HCT116 (cell line): ENCODE data around the gene TSPEAR. TPM values are rescaled to one million over a fixed set of nuclear protein-coding genes. Genes with fewer than 3 reads are reported as not detected.

Experiments
- ATAC-seq: fragments of 200-7000 bp; cut with Tn5 transposase; 2 replicates; pipeline ENCODE4 v1.9.1; 2020; ENCODE audit warnings: mild to moderate bottlenecking, moderate library complexity
- BruUV-seq: library from RNA; stranded (reverse); fragments of 400-500 nt; replicated peaks from 2 replicates; lab custom pipeline; 2021; lab: Mats Ljungman, UMichigan
- CTCF ChIA-PET: fragments of 300-600 bp; sonication (Branson Sonifier 250); formaldehyde crosslinking; loops from one replicate; lab custom pipeline; 2021; ENCODE audit warnings: antibody characterized with exemption; lab: Charles Lee
- POLR2A ChIA-PET: fragments of 300-600, 350-600 bp; sonication (Branson Sonifier 250); formaldehyde crosslinking; loops from one replicate; lab custom pipeline; 2021; ENCODE audit warnings: antibody characterized with exemption; lab: Charles Lee
- RAD21 ChIA-PET, 2 experiments: fragments of 300-600 bp; sonication (Branson Sonifier 250); formaldehyde crosslinking; loops; one replicate each; lab custom pipeline; 2023; ENCODE audit warnings: low total read pairs in 2 of 2; ENCODE audit not compliant: uncharacterized antibody in 2 of 2, unreplicated experiment in 2 of 2, low non-redundant PET in 1 of 2; lab: Charles Lee
- DNase-seq: peaks from one replicate; pipeline ENCODE4 v3.0.0-alpha.2; 2010; ENCODE audit warnings: low read depth, low spot score
- H2AFZ ChIP-seq: fragments of 200-600 bp; shearing (Covaris generic), sonication (generic); 2 replicates; pipeline ENCODE4 v1.6.1; 2017; ENCODE audit warnings: low read depth, mixed run types, mixed read lengths, antibody characterized with exemption, low read length; ENCODE audit not compliant: poor library complexity, severe bottlenecking
- H3K27ac ChIP-seq: 2 replicates; pipeline ENCODE4 v1.5.1; 2012; ENCODE audit warnings: low read depth, low read length
- H3K27me3 ChIP-seq: fragments of 200-600 bp; sonication (generic); 2 replicates; pipeline ENCODE4 v1.6.1; 2016; ENCODE audit warnings: mixed run types, low read length, mixed read lengths; ENCODE audit not compliant: insufficient read depth
- H3K36me3 ChIP-seq, 2 experiments: fragments of 200-500 bp in 1 of 2; fragments of 200-600 bp in 1 of 2; sonication (Bioruptor generic) in 1 of 2; sonication (generic) in 1 of 2; 2 replicates each; pipeline versions ENCODE4 v1.5.1 to v1.6.1; 2014 to 2016; ENCODE audit warnings: low read length in 2 of 2, inconsistent platforms in 1 of 2, mixed read lengths in 1 of 2, mixed run types in 1 of 2; ENCODE audit not compliant: insufficient read depth in 2 of 2, control insufficient read depth in 1 of 2
- H3K4me1 ChIP-seq, 2 experiments: fragments of 200-600 bp in 1 of 2; sonication (generic) in 1 of 2; 2 replicates each; pipeline versions ENCODE4 v1.5.1 to v1.6.1; 2012 to 2017; ENCODE audit warnings: low read length in 2 of 2, inconsistent platforms in 1 of 2, mild to moderate bottlenecking in 1 of 2, mixed read lengths in 1 of 2, mixed run types in 1 of 2, moderate library complexity in 1 of 2; ENCODE audit not compliant: insufficient read depth in 2 of 2, control insufficient read depth in 1 of 2
- H3K4me2 ChIP-seq: fragments of 200-600 bp; sonication (generic); 2 replicates; pipeline ENCODE4 v1.6.1; 2017; ENCODE audit warnings: mixed run types, low read length, mixed read lengths
- H3K4me3 ChIP-seq, 2 experiments: fragments of 200-600 bp in 1 of 2; sonication (generic) in 1 of 2; replicated peaks in 1 of 2; 2 replicates each; pipeline ENCODE4 v1.5.1; 2011 to 2016; ENCODE audit warnings: low read length in 2 of 2, control low read depth in 1 of 2, low read depth in 1 of 2, mild to moderate bottlenecking in 1 of 2, mixed read lengths in 1 of 2, mixed run types in 1 of 2
- H3K79me2 ChIP-seq: fragments of 200-600 bp; sonication (generic); 2 replicates; pipeline ENCODE4 v1.6.1; 2017; ENCODE audit warnings: mild to moderate bottlenecking, mixed run types, low read length, moderate library complexity, mixed read lengths; ENCODE audit not compliant: insufficient read depth
- H3K9ac ChIP-seq: fragments of 200-600 bp; sonication (generic); 2 replicates; pipeline ENCODE4 v1.6.1; 2016; ENCODE audit warnings: low read length, mixed read lengths
- H3K9me2 ChIP-seq: fragments of 200-600 bp; sonication (generic), shearing (Covaris generic); 2 replicates; pipeline ENCODE4 v1.6.1; 2017; ENCODE audit warnings: mixed run types, mild to moderate bottlenecking, moderate library complexity; ENCODE audit not compliant: insufficient read depth
- H3K9me3 ChIP-seq, 2 experiments: fragments of 200-500 bp in 1 of 2; fragments of 200-600 bp in 1 of 2; sonication (Bioruptor generic) in 1 of 2; sonication (generic) in 1 of 2; 2 replicates each; pipeline ENCODE4 v1.6.1; 2014 to 2017; ENCODE audit warnings: low read length in 2 of 2, mixed read lengths in 2 of 2, inconsistent platforms in 1 of 2, low read depth in 1 of 2, mild to moderate bottlenecking in 1 of 2, mixed run types in 1 of 2, moderate library complexity in 1 of 2; ENCODE audit not compliant: control insufficient read depth in 1 of 2, insufficient read depth in 1 of 2
- H4K20me1 ChIP-seq: fragments of 200-600 bp; sonication (generic), shearing (Covaris generic); 2 replicates; pipeline ENCODE4 v1.6.1; 2017; ENCODE audit warnings: mixed run types, mild to moderate bottlenecking, moderate library complexity; ENCODE audit not compliant: insufficient read depth
- POLR2A ChIP-seq: IDR thresholded peaks from 2 replicates; pipeline ENCODE4 v1.7.0; 2011; ENCODE audit warnings: borderline replicate concordance; ENCODE audit not compliant: insufficient read depth, insufficient read length; ENCODE audit errors: extremely low read depth
- RAD21 ChIP-seq: IDR thresholded peaks from 2 replicates; pipeline ENCODE4 v1.6.1; 2012; ENCODE audit warnings: low read depth, mild to moderate bottlenecking
- YY1 ChIP-seq: IDR thresholded peaks from 2 replicates; pipeline ENCODE4 v1.6.1; 2011; ENCODE audit warnings: low read length, low read depth, moderate library complexity, mild to moderate bottlenecking; ENCODE audit not compliant: insufficient replicate concordance; ENCODE audit errors: extremely low read depth
- ZFX ChIP-seq: fragments of 450-650 bp; IDR thresholded peaks from 2 replicates; pipeline ENCODE4 v1.6.1; 2017
- intact Hi-C: fragments of 100-400 bp; cut with micrococcal nuclease; formaldehyde crosslinking; loops from 2 replicates; pipeline ENCODE4 v1.10.0; 2022
- total RNA-seq: library from RNA; stranded (reverse); gene quantifications from one replicate; pipeline ENCODE4 v1.2.1, GENCODE V29; 2021; ENCODE audit not compliant: unreplicated experiment

Gene TSPEAR
- total RNA-seq, 1 experiment from 2014 or later: not detected

DNA sequence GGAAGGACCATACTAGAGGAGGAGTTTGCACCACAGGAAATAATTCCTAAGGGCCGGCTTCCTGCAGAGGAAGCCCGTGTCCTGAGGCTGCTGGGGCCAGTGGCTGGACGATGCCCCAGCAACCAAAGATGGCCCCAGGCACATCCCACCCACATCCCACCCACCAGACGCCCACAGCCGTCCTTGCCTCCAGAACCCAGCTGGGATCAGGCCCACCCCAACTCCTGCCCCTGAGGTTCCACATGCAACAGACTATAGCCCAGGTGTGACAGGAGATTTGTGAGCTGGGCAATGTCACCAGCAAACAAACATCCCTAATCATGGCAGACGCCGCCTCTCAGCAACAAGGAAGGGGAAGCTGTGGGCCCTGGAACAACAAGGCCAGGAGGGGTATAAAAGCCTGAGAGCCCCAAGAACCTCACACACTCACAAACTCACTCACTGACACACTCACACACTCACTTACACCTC lies 84.7 kb downstream of the TSPEAR start, which contains the start of gene KRTAP10-9:
KRTAP10-9 (plus strand) TSS at position 421 of the 471 bp plus-strand sequence. CDS start 79 bp downstream, outside the sequence.
- DNase-seq (no peak), ATAC-seq (no peak)
- ChIA-PET CTCF (no interaction called here), RAD21 (no interaction called here), POLR2A (no interaction called here)
- no TSS peak for BruUV-seq
- no peaks in the 10 kb centered on the region for H3K4me1 ChIP-seq
- no peak within 1 kb of the TSS for H3K9ac ChIP-seq
- H4K20me1 ChIP-seq: no peaks in the 10 kb centered on the region
- no peaks in the 10 kb centered on the region for H3K36me3 ChIP-seq
- H3K4me3 ChIP-seq: no peak within 1 kb of the TSS
- peaks cover 10 to 25% of the 10 kb centered on the region in 2 experiments; a peak in 3 of 4 replicates for H3K9me3 ChIP-seq
- H3K9me2 ChIP-seq: no peaks in the 10 kb centered on the region
- no peak within 1 kb of the TSS for H2AFZ ChIP-seq
- TF ChIP-seq RAD21: no peak
- no peak for TF ChIP-seq YY1
- TF ChIP-seq ZFX: no peak
- intact Hi-C loops: no loop called here
- no peaks in the 10 kb centered on the region for H3K27me3 ChIP-seq
- H3K27ac ChIP-seq: no peak within 1 kb of the TSS
- H3K4me2 ChIP-seq: no peak within 1 kb of the TSS
- no peaks in the 10 kb centered on the region for H3K79me2 ChIP-seq

DNA sequence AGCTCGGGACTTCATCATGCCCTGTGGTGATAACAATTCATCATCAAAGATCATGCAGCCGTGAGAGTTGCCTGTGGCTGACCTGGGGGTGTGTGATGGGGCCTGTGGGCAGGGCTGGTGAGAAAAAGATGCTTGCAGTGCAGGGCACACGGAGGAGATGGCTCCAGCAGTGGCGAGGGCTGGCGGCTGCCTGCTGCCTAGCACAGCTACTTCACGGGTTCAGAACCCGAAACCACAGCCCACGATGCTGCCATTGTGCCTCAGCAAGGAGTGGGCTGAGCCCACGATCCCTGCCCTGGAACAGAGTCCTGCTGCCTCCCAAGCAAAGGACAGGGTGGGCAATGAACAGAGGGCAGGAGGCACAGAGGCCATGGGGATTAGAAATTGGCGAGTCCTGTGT lies 85.1 kb downstream of the TSPEAR start:
- no peaks in the 10 kb centered on the region for H3K9me2 ChIP-seq
- no peak overlapping the region for H3K9ac ChIP-seq
- CTCF ChIA-PET: no interaction called here
- no peaks in the 10 kb centered on the region for H3K27me3 ChIP-seq
- no peaks in the 10 kb centered on the region for H4K20me1 ChIP-seq
- no peak overlapping the region for H3K27ac ChIP-seq
- no peaks in the 10 kb centered on the region for H3K4me1 ChIP-seq
- intact Hi-C loops: no loop called here
- H3K4me2 ChIP-seq: no peak overlapping the region
- peaks cover 10 to 29% of the 10 kb centered on the region in 2 experiments; a peak in 3 of 4 replicates for H3K9me3 ChIP-seq
- no peak for ATAC-seq
- TF ChIP-seq POLR2A: no peak
- TF ChIP-seq, all 23 proteins: peak for 0
- DNase-seq: no peak
- Histone ChIP-seq H2AFZ (no peak overlapping the region), H3K79me2 (no peaks in the 10 kb centered on the region), H3K4me3 (no peak overlapping the region), H3K36me3 (no peaks in the 10 kb centered on the region)
- no TSS peak for BruUV-seq
- ChIA-PET RAD21 (no interaction called here), POLR2A (no interaction called here)
